ENCODE data around the gene SRGAP3. TPM values are rescaled to one million over a fixed set of nuclear protein-coding genes. Genes with fewer than 3 reads are reported as not detected.

Gene SRGAP3
- total RNA-seq, 2 experiments from 2014 or later: 1.8 to 2.5 TPM

DNA sequence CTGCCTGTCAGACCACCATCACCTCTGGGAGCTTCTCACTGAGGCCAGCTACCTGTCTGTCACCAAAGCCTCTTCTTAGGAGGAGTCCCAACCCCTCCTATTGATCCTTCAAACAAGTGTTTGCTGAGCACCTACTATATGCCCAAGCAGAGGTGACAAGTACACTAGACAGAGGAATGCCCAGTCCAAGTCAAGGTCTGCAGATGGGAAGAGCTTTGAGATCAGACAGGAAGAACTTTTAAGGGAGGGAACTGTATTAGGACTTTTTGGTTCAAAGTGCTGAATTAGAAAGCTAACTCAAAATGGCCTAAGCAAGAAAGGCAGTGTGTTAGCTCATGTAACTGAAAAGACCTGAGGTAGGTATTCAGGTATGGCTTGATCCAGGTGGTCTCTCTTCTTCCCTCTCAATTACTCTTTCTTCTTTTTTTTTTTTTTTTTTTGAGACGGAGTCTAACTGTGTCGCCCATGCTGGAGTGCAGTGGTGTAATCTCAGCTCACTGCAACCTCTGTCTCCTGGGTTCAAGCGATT is 282.6 kb downstream of the SRGAP3 start:
- Mint-ChIP-seq H3K4me3 (no peak overlapping the region), H3K27me3 (peaks cover 4% of the 10 kb centered on the region), H3K9me3 (no peaks in the 10 kb centered on the region), H3K36me3 (ENCODE audit: low read depth) (peaks cover 5% of the 10 kb centered on the region), H3K27ac (no peak overlapping the region), H3K4me1 (ENCODE audit: low read depth) (peaks cover 10% of the 10 kb centered on the region)
- intact Hi-C loops (cut with micrococcal nuclease): no loop called here
- TF ChIP-seq, protein P1, sequence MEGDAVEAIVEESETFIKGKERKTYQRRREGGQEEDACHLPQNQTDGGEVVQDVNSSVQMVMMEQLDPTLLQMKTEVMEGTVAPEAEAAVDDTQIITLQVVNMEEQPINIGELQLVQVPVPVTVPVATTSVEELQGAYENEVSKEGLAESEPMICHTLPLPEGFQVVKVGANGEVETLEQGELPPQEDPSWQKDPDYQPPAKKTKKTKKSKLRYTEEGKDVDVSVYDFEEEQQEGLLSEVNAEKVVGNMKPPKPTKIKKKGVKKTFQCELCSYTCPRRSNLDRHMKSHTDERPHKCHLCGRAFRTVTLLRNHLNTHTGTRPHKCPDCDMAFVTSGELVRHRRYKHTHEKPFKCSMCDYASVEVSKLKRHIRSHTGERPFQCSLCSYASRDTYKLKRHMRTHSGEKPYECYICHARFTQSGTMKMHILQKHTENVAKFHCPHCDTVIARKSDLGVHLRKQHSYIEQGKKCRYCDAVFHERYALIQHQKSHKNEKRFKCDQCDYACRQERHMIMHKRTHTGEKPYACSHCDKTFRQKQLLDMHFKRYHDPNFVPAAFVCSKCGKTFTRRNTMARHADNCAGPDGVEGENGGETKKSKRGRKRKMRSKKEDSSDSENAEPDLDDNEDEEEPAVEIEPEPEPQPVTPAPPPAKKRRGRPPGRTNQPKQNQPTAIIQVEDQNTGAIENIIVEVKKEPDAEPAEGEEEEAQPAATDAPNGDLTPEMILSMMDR (IDR thresholded peaks at IDR 0.05): no peak
- ChIA-PET CTCF (interaction anchor here (0.9 to 1.6 kb wide), 3 partner anchors 21 to 337 kb away, joined by 3 to 10 read pairs (median 4); no protein-coding TSS in a partner anchor), POLR2A (interaction anchor here (0.9 to 1.6 kb wide), 3 partner anchors 13 to 430 kb away, joined by 3 read pairs; no protein-coding TSS in a partner anchor)
- ATAC-seq (no peak), DNase-seq (no peak)

- POLR2A ChIA-PET: interaction anchor here (0.9 kb wide), 1 partner anchor 430 kb away, joined by 3 read pairs; no protein-coding TSS in a partner anchor
- ATAC-seq: no peak
- H3K9me3 Mint-ChIP-seq: no peaks in the 10 kb centered on the region
These were observed 283.2 kb downstream of the SRGAP3 start for GRCh38 chr3:8966150-8966819.

DNA sequence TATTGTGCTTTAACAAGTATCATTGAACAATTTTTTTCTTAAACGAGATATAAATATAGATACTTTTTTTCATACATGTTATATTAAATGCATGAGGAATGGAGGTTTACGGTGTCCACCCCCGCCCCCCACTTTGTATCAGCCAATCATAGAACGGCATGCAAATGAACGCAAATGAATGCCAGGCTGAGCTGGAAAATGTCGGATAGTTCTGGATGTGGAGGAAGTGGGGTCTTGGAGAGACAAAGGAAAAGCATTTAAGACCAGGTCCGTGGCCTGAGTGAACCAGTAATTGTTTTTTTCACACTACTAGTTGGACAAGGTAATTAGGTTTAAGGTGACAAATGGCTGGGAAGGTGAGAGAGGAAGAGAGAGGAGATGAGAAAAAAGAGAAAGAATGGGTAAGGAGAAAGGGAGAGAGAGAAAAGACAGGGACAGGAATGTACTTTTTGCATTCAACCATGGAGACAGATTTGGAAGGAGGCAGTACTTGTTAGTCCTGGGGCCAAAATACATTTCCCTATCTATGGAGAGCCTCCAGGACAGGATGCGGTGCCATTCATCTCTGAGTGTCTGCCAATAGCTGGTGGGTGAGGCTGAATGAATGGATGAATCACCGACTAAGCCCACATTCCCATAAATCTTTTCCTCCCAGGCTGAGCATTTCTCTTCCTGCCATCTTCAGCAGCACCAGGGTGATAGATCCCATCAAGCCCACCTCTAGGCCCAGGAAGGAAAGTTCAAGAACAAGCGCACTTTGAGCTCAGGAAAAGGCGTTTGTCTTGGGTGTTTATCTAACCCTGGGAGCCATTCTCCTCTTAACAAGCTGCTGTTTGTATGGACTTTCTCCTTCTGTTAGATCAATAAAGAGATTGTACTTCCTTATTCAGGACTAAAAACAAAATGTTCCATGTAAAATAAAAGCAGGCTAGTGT is 284.7 kb downstream of the SRGAP3 start:
- Mint-ChIP-seq H3K4me1 (ENCODE audit: low read depth) (peaks cover 24% of the 10 kb centered on the region), H3K27ac (no peak overlapping the region), H3K9me3 (no peaks in the 10 kb centered on the region), H3K27me3 (peaks cover 4% of the 10 kb centered on the region), H3K36me3 (ENCODE audit: low read depth) (peaks cover 16% of the 10 kb centered on the region), H3K4me3 (no peak overlapping the region)
- ChIA-PET POLR2A (interaction anchor here (1.1 kb wide), 1 partner anchor 12 kb away, joined by 3 read pairs; no protein-coding TSS in a partner anchor), CTCF (interaction anchor here (1.1 to 1.3 kb wide), 2 partner anchors 23 to 338 kb away, joined by 3 to 6 read pairs; no protein-coding TSS in a partner anchor)
- intact Hi-C loops (cut with micrococcal nuclease): no loop called here
- DNase-seq: no peak
- no peak for ATAC-seq
- TF ChIP-seq, protein P1 (IDR thresholded peaks at IDR 0.05): no peak

More at GRCh38 chr3:8966150-8966819, 283.2 kb downstream of the SRGAP3 start:
- peaks cover 16% of the 10 kb centered on the region for H3K4me1 Mint-ChIP-seq (ENCODE audit: low read depth)
- DNase-seq: no peak
- intact Hi-C loops (cut with micrococcal nuclease): no loop called here
- no peak overlapping the region for H3K4me3 Mint-ChIP-seq
- H3K36me3 Mint-ChIP-seq (ENCODE audit: low read depth): peaks cover 7% of the 10 kb centered on the region
- peaks cover 4% of the 10 kb centered on the region for H3K27me3 Mint-ChIP-seq
- no peak overlapping the region for H3K27ac Mint-ChIP-seq
- CTCF ChIA-PET: interaction anchor here (0.9 to 1.6 kb wide), 5 partner anchors 21 to 338 kb away, joined by 3 to 10 read pairs (median 4); no protein-coding TSS in a partner anchor
- TF ChIP-seq, protein P1 (IDR thresholded peaks at IDR 0.05): no peak

GRCh38 chr3:8963137-8963853 is 286.2 kb downstream of the SRGAP3 start, which contains the start of gene RAD18:
TSS of gene RAD18 (minus strand) at chr3:8963472. CDS start at chr3:8963385, 87 bp downstream.
- no peaks in the 10 kb centered on the region for H3K9me3 Mint-ChIP-seq
- H3K4me1 Mint-ChIP-seq (ENCODE audit: low read depth): peaks cover 32% of the 10 kb centered on the region
- CTCF ChIA-PET: interaction anchor here (1.2 to 1.6 kb wide), 3 partner anchors 8 to 339 kb away, joined by 3 to 5 read pairs (median 5); no protein-coding TSS in a partner anchor

More at GRCh38 chr3:8963137-8963853, 286.2 kb downstream of the SRGAP3 start, which contains the start of gene RAD18:
- peak within 1 kb of the TSS; percentile 84 for H3K4me3 Mint-ChIP-seq
- POLR2A ChIA-PET: interaction anchor here (0.6 to 1.8 kb wide), 6 partner anchors 8 to 399 kb away, joined by 3 to 6 read pairs (median 4); partner anchors contain the start of gene THUMPD3
- peaks cover under 1% of the 10 kb centered on the region for H3K27me3 Mint-ChIP-seq
- ATAC-seq: peak; percentile 93
- TF ChIP-seq, protein P1 (IDR thresholded peaks at IDR 0.05): no peak
- H3K36me3 Mint-ChIP-seq (ENCODE audit: low read depth): peaks cover 27% of the 10 kb centered on the region
- intact Hi-C loops (cut with micrococcal nuclease): no loop called here
- H3K27ac Mint-ChIP-seq: peak within 1 kb of the TSS; percentile 95
- peak; percentile 95 for DNase-seq

Data from activated CD8-positive, alpha-beta T cell treated with anti-CD3 and anti-CD28 coated beads for 36 hours (primary cell).